Natural killer cell (primary cell): Measurements from ENCODE around the gene SDCBP2. TPM values are rescaled to one million over a fixed set of nuclear protein-coding genes. Genes with fewer than 3 reads are reported as not detected.

ENCODE experiments used
- ATAC-seq, 3 donors: fragments of 150-1000 bp in 2 of 3; fragments of 200-7000 bp in 1 of 3; cut with Tn5 transposase; 1 replicate in 1 of 3; 2 replicates in 2 of 3; pipeline ENCODE4 v1.10.0; 2021; ENCODE audit warnings: mild to moderate bottlenecking in 2 of 3, moderate library complexity in 2 of 3
- DNase-seq, 2 donors: peaks; one replicate each; pipeline versions ENCODE4 v3.0.0 to v3.0.0-alpha.2; 2013 to 2021; ENCODE audit warnings: mixed read lengths in 1 of 2
- H3K27ac ChIP-seq: one replicate; pipeline ENCODE4 v1.5.1; 2013; ENCODE audit warnings: mild to moderate bottlenecking, low read length
- H3K27me3 ChIP-seq: one replicate; pipeline ENCODE4 v1.6.1; 2013; ENCODE audit warnings: low read length; ENCODE audit not compliant: control insufficient read depth, insufficient read depth
- H3K36me3 ChIP-seq: one replicate; pipeline ENCODE4 v1.6.1; 2013; ENCODE audit warnings: low read length; ENCODE audit not compliant: control insufficient read depth, insufficient read depth
- H3K4me1 ChIP-seq: one replicate; pipeline ENCODE4 v1.6.1; 2013; ENCODE audit warnings: low read length; ENCODE audit not compliant: control insufficient read depth, insufficient read depth
- H3K4me3 ChIP-seq: one replicate; pipeline ENCODE4 v1.5.1; 2013; ENCODE audit warnings: low read length
- H3K9me3 ChIP-seq: one replicate; pipeline ENCODE4 v1.6.1; 2013; ENCODE audit warnings: low read length; ENCODE audit not compliant: control insufficient read depth, insufficient read depth
- H3K27ac Mint-ChIP-seq, 2 donors: one replicate each; pipeline ENCODE4 v1.8.0; 2022; ENCODE audit warnings: mild to moderate bottlenecking in 2 of 2, mixed read lengths in 2 of 2, moderate library complexity in 1 of 2
- H3K27me3 Mint-ChIP-seq, 2 donors: one replicate each; pipeline ENCODE4 v1.8.0; 2022; ENCODE audit warnings: low read depth in 2 of 2, mixed read lengths in 2 of 2
- H3K36me3 Mint-ChIP-seq: one replicate; pipeline ENCODE4 v1.8.0; 2022; ENCODE audit warnings: mixed read lengths
- H3K4me1 Mint-ChIP-seq, 2 donors: one replicate each; pipeline ENCODE4 v1.8.0; 2022; ENCODE audit warnings: mixed read lengths in 2 of 2
- H3K4me3 Mint-ChIP-seq: one replicate; pipeline ENCODE4 v1.8.0; 2022; ENCODE audit warnings: mild to moderate bottlenecking, moderate library complexity, mixed read lengths
- H3K9me3 Mint-ChIP-seq, 2 donors: one replicate each; pipeline ENCODE4 v1.8.0; 2022; ENCODE audit warnings: mixed read lengths in 2 of 2
- CTCF ChIP-seq: fragments of 200-600 bp; IDR thresholded peaks from one replicate; pipeline ENCODE4 v1.8.0; 2022; ENCODE audit warnings: antibody characterized with exemption
- whole genome bisulfite sequencing: methylation state at CpG from one replicate; pipeline ENCODE4 v1.1.7; 2013; ENCODE audit warnings: missing lambda C conversion rate; ENCODE audit not compliant: insufficient coverage; 5-methylcytosine and 5-hydroxymethylcytosine counted together
- intact Hi-C: fragments of 100-400 bp; cut with micrococcal nuclease; formaldehyde crosslinking; loops from one replicate; pipeline ENCODE4 v1.14.2; 2022
- total RNA-seq, 4 donors: library from RNA; stranded (reverse); fragments of 120-200 nt in 1 of 4; gene quantifications; one replicate each; pipeline versions ENCODE4 v1.2.3 to v1.2.4, GENCODE V29; 2013 to 2022

Gene SDCBP2
- total RNA-seq, 3 donors from 2014 or later (not counting 1 experiment from before 2014, with no cell fraction given): 2.0 to 2.7 (median 2.6) TPM

GRCh38 chr20:1292620-1293019 is 36.3 kb downstream of the SDCBP2 start:
- no peaks in the 10 kb centered on the region for H3K9me3 Mint-ChIP-seq

GRCh38 chr20:1291191-1291741 is 37.7 kb downstream of the SDCBP2 start:
- no peak overlapping the region for H3K4me3 ChIP-seq
- Mint-ChIP-seq H3K36me3 (no peaks in the 10 kb centered on the region), H3K27ac (no peak overlapping the region), H3K9me3 (no peaks in the 10 kb centered on the region), H3K4me3 (no peak overlapping the region), H3K27me3 (no peaks in the 10 kb centered on the region), H3K4me1 (peaks cover 0 to 3% of the 10 kb centered on the region in 2 donors)
- H3K27ac ChIP-seq: no peak overlapping the region
- no peak for TF ChIP-seq CTCF
- ATAC-seq (no peak), DNase-seq (no peak)
- 82% methylated on average over 5 of the region's 5 CpGs for WGBS
- H3K36me3 ChIP-seq: no peaks in the 10 kb centered on the region
- no peaks in the 10 kb centered on the region for H3K4me1 ChIP-seq
- intact Hi-C loops: no loop called here
- H3K9me3 ChIP-seq: no peaks in the 10 kb centered on the region
- H3K27me3 ChIP-seq: no peaks in the 10 kb centered on the region

More at GRCh38 chr20:1292620-1293019, 36.3 kb downstream of the SDCBP2 start:
- Histone ChIP-seq H3K4me3 (no peak overlapping the region), H3K9me3 (no peaks in the 10 kb centered on the region), H3K27me3 (no peaks in the 10 kb centered on the region), H3K27ac (no peak overlapping the region), H3K36me3 (no peaks in the 10 kb centered on the region), H3K4me1 (no peaks in the 10 kb centered on the region)
- no peak overlapping the region for H3K4me3 Mint-ChIP-seq
- DNase-seq: no peak
- WGBS: no CpG with 5 or more reads among the region's 1 CpG
- no peak for TF ChIP-seq CTCF
- H3K36me3 Mint-ChIP-seq: no peaks in the 10 kb centered on the region
- ATAC-seq: no peak
- no peak overlapping the region for H3K27ac Mint-ChIP-seq
- intact Hi-C loops: no loop called here
- H3K4me1 Mint-ChIP-seq: no peaks in the 10 kb centered on the region
- H3K27me3 Mint-ChIP-seq: no peaks in the 10 kb centered on the region

- Mint-ChIP-seq H3K4me1 (peaks cover 0 to 5% of the 10 kb centered on the region in 2 donors), H3K4me3 (no peak overlapping the region), H3K36me3 (no peaks in the 10 kb centered on the region), H3K9me3 (no peaks in the 10 kb centered on the region), H3K27ac (no peak overlapping the region), H3K27me3 (peaks cover 0 to 3% of the 10 kb centered on the region in 2 donors)
- no peaks in the 10 kb centered on the region for H3K36me3 ChIP-seq
- H3K27ac ChIP-seq: no peak overlapping the region
- no peaks in the 10 kb centered on the region for H3K27me3 ChIP-seq
- H3K9me3 ChIP-seq: no peaks in the 10 kb centered on the region
- intact Hi-C loops: no loop called here
- H3K4me3 ChIP-seq: no peak overlapping the region
- no peak for TF ChIP-seq CTCF
- no peaks in the 10 kb centered on the region for H3K4me1 ChIP-seq
- DNase-seq (no peak), ATAC-seq (no peak)
- WGBS: 90% methylated on average over 9 of the region's 11 CpGs
Measured at GRCh38 chr20:1287787-1288569, 41.0 kb downstream of the SDCBP2 start.
